HCT116 (cell line): ENCODE data around the gene MTF2.

Experiments
- CTCF ChIP-seq, 3 experiments: fragments of 200-600 bp in 1 of 3; sonication (generic) in 1 of 3; IDR thresholded peaks in 2 of 3; conservative IDR thresholded peaks in 1 of 3; 2 replicates each; pipeline ENCODE4 v1.5.1; 2012 to 2017; ENCODE audit warnings: low read depth in 2 of 3, low read length in 2 of 3, antibody characterized with exemption in 1 of 3, borderline replicate concordance in 1 of 3, control low read depth in 1 of 3, mild to moderate bottlenecking in 1 of 3, mixed read lengths in 1 of 3, mixed run types in 1 of 3, moderate library complexity in 1 of 3; ENCODE audit not compliant: insufficient read depth in 1 of 3
- EGR1 ChIP-seq: IDR thresholded peaks from 2 replicates; pipeline ENCODE4 v1.6.1; 2012; ENCODE audit warnings: low read depth
- EZH2 ChIP-seq: fragments of 200-600 bp; sonication (generic); IDR thresholded peaks from 2 replicates; pipeline ENCODE4 v1.6.1; 2017; ENCODE audit warnings: antibody characterized with exemption, mixed run types
- EZH2phosphoT487 ChIP-seq: fragments of 200-600 bp; IDR thresholded peaks from 2 replicates; pipeline ENCODE4 v1.6.1; 2018; ENCODE audit warnings: antibody characterized with exemption, borderline replicate concordance
- JUND ChIP-seq: IDR thresholded peaks from 2 replicates; pipeline ENCODE4 v1.6.1; 2012
- POLR2A ChIP-seq: IDR thresholded peaks from 2 replicates; pipeline ENCODE4 v1.7.0; 2011; ENCODE audit warnings: borderline replicate concordance; ENCODE audit not compliant: insufficient read depth, insufficient read length; ENCODE audit errors: extremely low read depth
- RAD21 ChIP-seq: IDR thresholded peaks from 2 replicates; pipeline ENCODE4 v1.6.1; 2012; ENCODE audit warnings: low read depth, mild to moderate bottlenecking
- REST ChIP-seq: IDR thresholded peaks from 2 replicates; pipeline ENCODE4 v1.6.1; 2012; ENCODE audit warnings: low read depth
- SP1 ChIP-seq: IDR thresholded peaks from 2 replicates; pipeline ENCODE4 v1.6.1; 2012; ENCODE audit warnings: low read depth
- ZBTB33 ChIP-seq: IDR thresholded peaks from 2 replicates; pipeline ENCODE4 v1.6.1; 2011; ENCODE audit warnings: mild to moderate bottlenecking, low read length, moderate library complexity; ENCODE audit not compliant: insufficient replicate concordance; ENCODE audit errors: extremely low read depth

GRCh38 chr1:93095804-93096585, 16.9 kb downstream of the MTF2 start:
- TF ChIP-seq EZH2phosphoT487 (no peak), EGR1 (no peak), CTCF (IDR thresholded peaks at IDR 0.05 in 2 of 3, conservative IDR thresholded peaks at IDR 0.05 in 1 of 3; ENCODE audit: borderline replicate concordance in 1 of 3, insufficient read depth in 1 of 3, low read depth in 2 of 3, low read length in 2 of 3) (no peak), SP1 (no peak), JUND (no peak), POLR2A (no peak), EZH2 (no peak), REST (no peak), ZBTB33 (no peak), RAD21 (no peak)
